ENCODE measurements around the gene FREY1.

DNA sequence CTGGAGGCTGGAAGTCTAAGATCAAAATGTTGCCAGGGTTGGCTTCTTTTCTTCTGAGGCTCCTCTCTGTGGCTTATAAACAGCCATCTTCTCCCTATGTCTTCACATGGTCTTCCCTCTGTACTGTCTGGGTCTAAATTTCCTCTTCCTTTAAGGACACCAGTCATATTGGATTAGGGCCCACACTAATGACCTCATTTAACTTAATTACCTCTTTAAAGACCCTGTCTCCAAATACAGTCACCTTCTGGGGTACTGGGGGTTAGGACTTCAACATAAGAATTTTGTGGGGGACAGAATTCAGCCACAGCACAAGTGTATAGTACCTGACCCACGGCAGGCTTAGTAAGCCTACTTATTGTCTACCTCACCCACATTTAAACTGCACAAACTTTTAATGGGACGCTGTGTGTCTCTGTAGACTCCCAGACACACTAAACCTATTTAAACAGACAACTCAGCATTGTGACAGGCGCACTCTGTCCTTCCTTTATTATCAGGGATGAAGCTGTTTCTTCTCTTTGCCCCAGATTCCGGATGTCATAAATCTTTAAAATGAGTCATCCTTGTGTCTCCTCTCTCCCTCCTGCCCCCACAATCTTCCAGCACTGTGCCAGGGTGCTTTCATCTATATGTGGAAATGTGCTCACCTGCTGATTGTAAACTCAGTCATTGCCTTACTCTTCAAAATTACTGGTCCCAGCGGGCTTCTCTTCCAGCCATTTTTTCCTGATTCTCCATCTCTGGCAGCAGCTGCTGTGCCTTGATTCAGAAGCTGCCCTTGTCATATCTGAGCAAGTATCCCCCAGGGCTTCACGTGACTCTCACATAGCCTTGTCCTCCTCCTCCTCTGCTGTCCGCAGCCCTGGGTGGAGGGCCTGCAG is 27.0 kb downstream of the FREY1 start:
- TF ChIP-seq, protein P1, sequence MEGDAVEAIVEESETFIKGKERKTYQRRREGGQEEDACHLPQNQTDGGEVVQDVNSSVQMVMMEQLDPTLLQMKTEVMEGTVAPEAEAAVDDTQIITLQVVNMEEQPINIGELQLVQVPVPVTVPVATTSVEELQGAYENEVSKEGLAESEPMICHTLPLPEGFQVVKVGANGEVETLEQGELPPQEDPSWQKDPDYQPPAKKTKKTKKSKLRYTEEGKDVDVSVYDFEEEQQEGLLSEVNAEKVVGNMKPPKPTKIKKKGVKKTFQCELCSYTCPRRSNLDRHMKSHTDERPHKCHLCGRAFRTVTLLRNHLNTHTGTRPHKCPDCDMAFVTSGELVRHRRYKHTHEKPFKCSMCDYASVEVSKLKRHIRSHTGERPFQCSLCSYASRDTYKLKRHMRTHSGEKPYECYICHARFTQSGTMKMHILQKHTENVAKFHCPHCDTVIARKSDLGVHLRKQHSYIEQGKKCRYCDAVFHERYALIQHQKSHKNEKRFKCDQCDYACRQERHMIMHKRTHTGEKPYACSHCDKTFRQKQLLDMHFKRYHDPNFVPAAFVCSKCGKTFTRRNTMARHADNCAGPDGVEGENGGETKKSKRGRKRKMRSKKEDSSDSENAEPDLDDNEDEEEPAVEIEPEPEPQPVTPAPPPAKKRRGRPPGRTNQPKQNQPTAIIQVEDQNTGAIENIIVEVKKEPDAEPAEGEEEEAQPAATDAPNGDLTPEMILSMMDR (conservative IDR thresholded peaks at IDR 0.05) = no peak
- TF ChIP-seq EZH2 (IDR thresholded peaks at IDR 0.05; ENCODE audit: low read depth) = no peak

All from PC-9 (cell line).